Measurements from ENCODE around the gene DDR2. TPM values are rescaled to one million over a fixed set of nuclear protein-coding genes. Genes with fewer than 3 reads are reported as not detected.

DDR2 gene
- total RNA-seq, 1 experiment from 2014 or later, result 0.77 TPM

DNA sequence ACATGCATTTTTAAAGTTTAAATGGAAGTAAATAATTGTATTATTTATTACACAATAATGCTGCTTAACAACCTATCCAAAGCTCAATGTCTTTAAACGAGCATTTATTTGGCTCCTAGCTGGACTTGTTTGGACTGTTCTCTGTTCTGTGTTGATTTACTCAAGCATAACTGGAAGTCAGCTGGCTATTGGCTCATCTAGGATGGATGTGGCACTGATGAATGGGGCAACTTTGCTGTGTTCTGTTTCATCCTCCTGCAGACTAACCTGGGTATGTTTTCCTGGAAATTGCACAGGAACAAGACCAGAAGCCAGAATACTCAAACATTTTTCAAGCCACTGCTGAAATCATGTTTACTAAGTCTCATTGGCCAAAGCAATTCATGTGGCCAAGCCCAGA lies 87.4 kb downstream of the DDR2 start:
- Histone ChIP-seq H3K9me3 (ENCODE audit: low read length) (no peaks in the 10 kb centered on the region), H2AFZ (ENCODE audit: low read length) (no peak overlapping the region), H4K20me1 (ENCODE audit: low read length) (no peaks in the 10 kb centered on the region), H3K27me3 (ENCODE audit: low read length) (no peaks in the 10 kb centered on the region), H3K27ac (ENCODE audit: low read length) (no peak overlapping the region), H3K4me2 (ENCODE audit: low read length) (no peak overlapping the region), H3K9me2 (replicated peaks; ENCODE audit: low read length) (no peaks in the 10 kb centered on the region), H3K4me3 (ENCODE audit: low read length) (no peak overlapping the region), H3K9ac (ENCODE audit: low read length) (no peak overlapping the region), H3F3A (ENCODE audit: low read length, unreplicated experiment) (no peaks in the 10 kb centered on the region), H3K36me3 (ENCODE audit: low read depth, low read length) (no peaks in the 10 kb centered on the region), H3K79me2 (ENCODE audit: low read length) (no peaks in the 10 kb centered on the region), H3K4me1 (ENCODE audit: insufficient read depth, low read length) (no peaks in the 10 kb centered on the region)
- DNase-seq (no peak), ATAC-seq (no peak)
- intact Hi-C loops (cut with micrococcal nuclease), result no loop called here
- ChIA-PET CTCF (no interaction called here), POLR2A (ENCODE audit: unreplicated experiment) (no interaction called here)
- BruUV-seq (replicated peaks), result no TSS peak
- no peak for TF ChIP-seq EZH2 (IDR thresholded peaks at IDR 0.05; ENCODE audit: low read length, unreplicated experiment)
- TF ChIP-seq, protein P1, sequence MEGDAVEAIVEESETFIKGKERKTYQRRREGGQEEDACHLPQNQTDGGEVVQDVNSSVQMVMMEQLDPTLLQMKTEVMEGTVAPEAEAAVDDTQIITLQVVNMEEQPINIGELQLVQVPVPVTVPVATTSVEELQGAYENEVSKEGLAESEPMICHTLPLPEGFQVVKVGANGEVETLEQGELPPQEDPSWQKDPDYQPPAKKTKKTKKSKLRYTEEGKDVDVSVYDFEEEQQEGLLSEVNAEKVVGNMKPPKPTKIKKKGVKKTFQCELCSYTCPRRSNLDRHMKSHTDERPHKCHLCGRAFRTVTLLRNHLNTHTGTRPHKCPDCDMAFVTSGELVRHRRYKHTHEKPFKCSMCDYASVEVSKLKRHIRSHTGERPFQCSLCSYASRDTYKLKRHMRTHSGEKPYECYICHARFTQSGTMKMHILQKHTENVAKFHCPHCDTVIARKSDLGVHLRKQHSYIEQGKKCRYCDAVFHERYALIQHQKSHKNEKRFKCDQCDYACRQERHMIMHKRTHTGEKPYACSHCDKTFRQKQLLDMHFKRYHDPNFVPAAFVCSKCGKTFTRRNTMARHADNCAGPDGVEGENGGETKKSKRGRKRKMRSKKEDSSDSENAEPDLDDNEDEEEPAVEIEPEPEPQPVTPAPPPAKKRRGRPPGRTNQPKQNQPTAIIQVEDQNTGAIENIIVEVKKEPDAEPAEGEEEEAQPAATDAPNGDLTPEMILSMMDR (conservative IDR thresholded peaks at IDR 0.05; ENCODE audit: low read depth, low read length), result no peak
- TF ChIP-seq EZH2phosphoT487 (IDR thresholded peaks at IDR 0.05; ENCODE audit: borderline replicate concordance, low read length), result no peak

DNA sequence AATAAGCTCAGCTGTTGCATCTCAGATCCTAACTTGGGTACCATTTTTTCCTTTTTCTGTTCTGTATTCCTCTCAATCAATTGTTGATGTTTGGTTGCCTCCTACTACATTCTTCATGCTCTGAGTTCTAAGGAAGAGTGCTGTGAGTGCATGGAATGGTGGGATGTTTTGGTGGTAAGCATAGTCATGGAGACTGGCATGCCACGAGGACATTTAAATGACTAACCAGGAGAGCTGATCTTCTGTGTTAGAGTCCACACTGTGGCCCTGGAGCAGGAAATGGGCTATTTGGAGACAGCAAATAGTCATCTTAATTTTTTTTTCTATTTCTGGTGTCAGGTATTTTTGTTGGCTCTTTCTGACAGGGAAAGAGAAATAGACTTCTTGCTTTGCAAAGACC lies 88.7 kb downstream of the DDR2 start:
- TF ChIP-seq, protein P1 (conservative IDR thresholded peaks at IDR 0.05; ENCODE audit: low read depth, low read length), result no peak
- no peak for TF ChIP-seq EZH2 (IDR thresholded peaks at IDR 0.05; ENCODE audit: low read length, unreplicated experiment)
- TF ChIP-seq EZH2phosphoT487 (IDR thresholded peaks at IDR 0.05; ENCODE audit: borderline replicate concordance, low read length), result no peak
- no peak overlapping the region for H3K27ac ChIP-seq (ENCODE audit: low read length)
- H3K4me3 ChIP-seq (ENCODE audit: low read length), result no peak overlapping the region
- no peaks in the 10 kb centered on the region for H3K9me2 ChIP-seq (replicated peaks; ENCODE audit: low read length)
- peaks cover 7% of the 10 kb centered on the region for H3K4me1 ChIP-seq (ENCODE audit: insufficient read depth, low read length)
- H3K36me3 ChIP-seq (ENCODE audit: low read depth, low read length), result no peaks in the 10 kb centered on the region
- H3K79me2 ChIP-seq (ENCODE audit: low read length), result no peaks in the 10 kb centered on the region
- DNase-seq (no peak), ATAC-seq (no peak)
- no peaks in the 10 kb centered on the region for H3K9me3 ChIP-seq (ENCODE audit: low read length)
- no TSS peak for BruUV-seq (replicated peaks)
- H4K20me1 ChIP-seq (ENCODE audit: low read length), result no peaks in the 10 kb centered on the region
- no peaks in the 10 kb centered on the region for H3F3A ChIP-seq (ENCODE audit: low read length, unreplicated experiment)
- no peak overlapping the region for H2AFZ ChIP-seq (ENCODE audit: low read length)
- ChIA-PET POLR2A (ENCODE audit: unreplicated experiment) (no interaction called here), CTCF (no interaction called here)
- no peak overlapping the region for H3K4me2 ChIP-seq (ENCODE audit: low read length)
- H3K9ac ChIP-seq (ENCODE audit: low read length), result no peak overlapping the region
- H3K27me3 ChIP-seq (ENCODE audit: low read length), result no peaks in the 10 kb centered on the region
- intact Hi-C loops (cut with micrococcal nuclease), result no loop called here

DNA sequence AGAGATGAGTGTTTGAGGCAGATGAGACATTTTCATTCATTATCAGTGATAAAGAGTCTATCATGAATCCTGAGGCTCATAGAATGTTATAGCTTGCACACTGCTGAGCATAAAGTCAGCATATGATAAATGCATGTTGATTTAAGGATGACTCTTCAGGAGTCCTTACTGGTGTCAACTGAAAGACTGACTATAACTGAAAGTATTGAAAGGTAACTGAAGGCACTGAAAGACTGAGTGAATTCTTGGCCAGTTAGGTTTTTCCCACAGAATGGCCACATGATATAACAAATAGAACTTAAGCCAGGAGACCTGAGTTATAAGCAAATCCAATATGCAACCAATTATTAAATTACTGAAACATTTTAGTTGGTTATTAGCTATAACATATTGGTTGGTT lies 89.2 kb downstream of the DDR2 start:
- Histone ChIP-seq H3K79me2 (ENCODE audit: low read length) (no peaks in the 10 kb centered on the region), H3K4me1 (ENCODE audit: insufficient read depth, low read length) (peaks cover 7% of the 10 kb centered on the region), H3K9ac (ENCODE audit: low read length) (no peak overlapping the region), H3K4me3 (ENCODE audit: low read length) (no peak overlapping the region), H4K20me1 (ENCODE audit: low read length) (no peaks in the 10 kb centered on the region), H3K36me3 (ENCODE audit: low read depth, low read length) (no peaks in the 10 kb centered on the region), H3K27ac (ENCODE audit: low read length) (no peak overlapping the region), H3F3A (ENCODE audit: low read length, unreplicated experiment) (no peaks in the 10 kb centered on the region), H3K9me3 (ENCODE audit: low read length) (no peaks in the 10 kb centered on the region), H2AFZ (ENCODE audit: low read length) (no peak overlapping the region), H3K9me2 (replicated peaks; ENCODE audit: low read length) (no peaks in the 10 kb centered on the region), H3K4me2 (ENCODE audit: low read length) (no peak overlapping the region), H3K27me3 (ENCODE audit: low read length) (no peaks in the 10 kb centered on the region)
- BruUV-seq (replicated peaks), result no TSS peak
- ATAC-seq, result no peak
- TF ChIP-seq, protein P1 (conservative IDR thresholded peaks at IDR 0.05; ENCODE audit: low read depth, low read length), result no peak
- no peak for TF ChIP-seq EZH2 (IDR thresholded peaks at IDR 0.05; ENCODE audit: low read length, unreplicated experiment)
- no peak for TF ChIP-seq EZH2phosphoT487 (IDR thresholded peaks at IDR 0.05; ENCODE audit: borderline replicate concordance, low read length)
- CTCF ChIA-PET, result no interaction called here
- intact Hi-C loops (cut with micrococcal nuclease), result no loop called here
- POLR2A ChIA-PET (ENCODE audit: unreplicated experiment), result no interaction called here
- no peak for DNase-seq

Data from PC-3 (cell line).